NCI-H1417 treated with DMSO at 0.1 percent for 48 hours (cell line): ENCODE measurements around the gene C15orf40.
"Not testable (repeated sequence)": the region's sequence is repeated elsewhere in the genome, so short reads cannot be mapped to it uniquely, and the experiment has no call there.

Experiments
- DNase-seq: peaks from one replicate; lab custom pipeline; 2025; lab: John Stamatoyannopoulos, UW

The C15orf40 gene

GRCh38 chr15:82951472-82952157, 59.8 kb downstream of the C15orf40 start:
- DNase-seq: no peak

- DNase-seq: no peak
Measured at GRCh38 chr15:82950746-82951370, 60.6 kb downstream of the C15orf40 start.

- no peak for DNase-seq
Measured at GRCh38 chr15:82950295-82950694, 61.1 kb downstream of the C15orf40 start.

- no peak for DNase-seq
Measured at GRCh38 chr15:82946155-82946701, 65.2 kb downstream of the C15orf40 start.

GRCh38 chr15:82945326-82945725, 66.1 kb downstream of the C15orf40 start:
- DNase-seq: no peak

GRCh38 chr15:82944821-82945220, 66.6 kb downstream of the C15orf40 start:
- no peak for DNase-seq

- no peak for DNase-seq
Measured at GRCh38 chr15:82944056-82944455, 67.4 kb downstream of the C15orf40 start.

- DNase-seq: no peak
Measured at GRCh38 chr15:82943176-82943575, 68.3 kb downstream of the C15orf40 start.

- no peak for DNase-seq
Measured at GRCh38 chr15:82942691-82943090, 68.7 kb downstream of the C15orf40 start.

- not testable (repeated sequence) for DNase-seq
Measured at GRCh38 chr15:82939678-82940077, 71.8 kb downstream of the C15orf40 start.
